HL-60 (cell line): ENCODE measurements around the gene LRRC49.

Source experiments
- GABPA ChIP-seq: IDR thresholded peaks from 2 replicates; pipeline ENCODE4 v1.6.1; 2012; ENCODE audit warnings: low read depth
- TF ChIP-seq, protein P1 (sequence below): IDR thresholded peaks from one replicate; pipeline ENCODE4 v1.5.1; 2011; ENCODE audit warnings: low read length, control low read depth, inconsistent platforms; ENCODE audit not compliant: insufficient read depth
- TF ChIP-seq, protein P2 (sequence below): IDR thresholded peaks from 2 replicates; pipeline ENCODE4 v1.6.1; 2012; ENCODE audit warnings: low read depth; ENCODE audit not compliant: insufficient replicate concordance

DNA sequence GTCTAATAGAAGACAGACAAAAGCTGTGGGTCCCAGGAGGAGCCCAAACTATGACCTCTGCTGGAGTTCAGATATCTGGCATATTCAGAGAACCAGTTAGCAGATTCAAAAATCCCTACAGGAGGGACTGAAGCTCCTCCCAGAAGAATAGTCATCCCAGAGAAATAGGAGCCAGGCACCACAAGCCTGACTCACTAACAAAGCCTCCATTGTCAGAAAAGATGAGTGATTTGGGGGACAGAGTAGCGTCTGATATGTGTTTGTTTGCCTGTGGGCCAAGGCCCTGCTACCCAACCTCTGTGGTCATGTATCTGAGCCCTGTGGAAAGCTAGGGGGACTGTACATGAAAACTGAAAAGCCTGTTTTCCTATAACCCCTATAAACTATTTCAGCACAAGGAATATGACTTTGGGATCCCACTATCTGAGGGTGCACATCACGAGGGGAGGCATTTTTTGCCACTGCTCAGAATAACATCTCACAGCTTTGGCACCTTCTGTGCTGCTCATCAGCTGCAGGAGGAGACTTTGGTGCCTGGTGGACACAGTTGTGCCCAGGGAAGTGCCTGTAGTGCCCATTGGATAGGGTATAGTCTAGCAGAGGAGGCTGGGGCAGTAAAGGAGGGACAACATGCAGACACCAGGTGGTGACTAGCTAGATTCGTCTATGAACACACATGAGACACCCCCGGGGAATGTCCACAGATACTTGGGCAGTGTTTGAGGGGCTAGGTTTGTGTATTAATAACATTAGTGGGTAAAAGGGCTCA, 29.0 kb upstream of the LRRC49 start:
- TF ChIP-seq GABPA, result no peak
- TF ChIP-seq, protein P1, sequence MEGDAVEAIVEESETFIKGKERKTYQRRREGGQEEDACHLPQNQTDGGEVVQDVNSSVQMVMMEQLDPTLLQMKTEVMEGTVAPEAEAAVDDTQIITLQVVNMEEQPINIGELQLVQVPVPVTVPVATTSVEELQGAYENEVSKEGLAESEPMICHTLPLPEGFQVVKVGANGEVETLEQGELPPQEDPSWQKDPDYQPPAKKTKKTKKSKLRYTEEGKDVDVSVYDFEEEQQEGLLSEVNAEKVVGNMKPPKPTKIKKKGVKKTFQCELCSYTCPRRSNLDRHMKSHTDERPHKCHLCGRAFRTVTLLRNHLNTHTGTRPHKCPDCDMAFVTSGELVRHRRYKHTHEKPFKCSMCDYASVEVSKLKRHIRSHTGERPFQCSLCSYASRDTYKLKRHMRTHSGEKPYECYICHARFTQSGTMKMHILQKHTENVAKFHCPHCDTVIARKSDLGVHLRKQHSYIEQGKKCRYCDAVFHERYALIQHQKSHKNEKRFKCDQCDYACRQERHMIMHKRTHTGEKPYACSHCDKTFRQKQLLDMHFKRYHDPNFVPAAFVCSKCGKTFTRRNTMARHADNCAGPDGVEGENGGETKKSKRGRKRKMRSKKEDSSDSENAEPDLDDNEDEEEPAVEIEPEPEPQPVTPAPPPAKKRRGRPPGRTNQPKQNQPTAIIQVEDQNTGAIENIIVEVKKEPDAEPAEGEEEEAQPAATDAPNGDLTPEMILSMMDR, result no peak
- TF ChIP-seq, protein P2, sequence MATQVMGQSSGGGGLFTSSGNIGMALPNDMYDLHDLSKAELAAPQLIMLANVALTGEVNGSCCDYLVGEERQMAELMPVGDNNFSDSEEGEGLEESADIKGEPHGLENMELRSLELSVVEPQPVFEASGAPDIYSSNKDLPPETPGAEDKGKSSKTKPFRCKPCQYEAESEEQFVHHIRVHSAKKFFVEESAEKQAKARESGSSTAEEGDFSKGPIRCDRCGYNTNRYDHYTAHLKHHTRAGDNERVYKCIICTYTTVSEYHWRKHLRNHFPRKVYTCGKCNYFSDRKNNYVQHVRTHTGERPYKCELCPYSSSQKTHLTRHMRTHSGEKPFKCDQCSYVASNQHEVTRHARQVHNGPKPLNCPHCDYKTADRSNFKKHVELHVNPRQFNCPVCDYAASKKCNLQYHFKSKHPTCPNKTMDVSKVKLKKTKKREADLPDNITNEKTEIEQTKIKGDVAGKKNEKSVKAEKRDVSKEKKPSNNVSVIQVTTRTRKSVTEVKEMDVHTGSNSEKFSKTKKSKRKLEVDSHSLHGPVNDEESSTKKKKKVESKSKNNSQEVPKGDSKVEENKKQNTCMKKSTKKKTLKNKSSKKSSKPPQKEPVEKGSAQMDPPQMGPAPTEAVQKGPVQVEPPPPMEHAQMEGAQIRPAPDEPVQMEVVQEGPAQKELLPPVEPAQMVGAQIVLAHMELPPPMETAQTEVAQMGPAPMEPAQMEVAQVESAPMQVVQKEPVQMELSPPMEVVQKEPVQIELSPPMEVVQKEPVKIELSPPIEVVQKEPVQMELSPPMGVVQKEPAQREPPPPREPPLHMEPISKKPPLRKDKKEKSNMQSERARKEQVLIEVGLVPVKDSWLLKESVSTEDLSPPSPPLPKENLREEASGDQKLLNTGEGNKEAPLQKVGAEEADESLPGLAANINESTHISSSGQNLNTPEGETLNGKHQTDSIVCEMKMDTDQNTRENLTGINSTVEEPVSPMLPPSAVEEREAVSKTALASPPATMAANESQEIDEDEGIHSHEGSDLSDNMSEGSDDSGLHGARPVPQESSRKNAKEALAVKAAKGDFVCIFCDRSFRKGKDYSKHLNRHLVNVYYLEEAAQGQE, result no peak
